Loucy (cell line): ENCODE data around the gene GNAQ.
A peak's percentile ranks its signal among the peaks of the same experiment; 100 is the strongest.

Experiments used
- H2AFZ ChIP-seq: fragments of 200-600 bp; sonication (generic); 2 replicates; pipeline ENCODE4 v1.6.0; 2016; ENCODE audit warnings: antibody characterized with exemption, mild to moderate bottlenecking, low read length, moderate library complexity
- H3F3A ChIP-seq: fragments of 200-600 bp; 2 replicates; pipeline ENCODE4 v1.6.0; 2016; ENCODE audit warnings: antibody characterized with exemption, low read depth, mild to moderate bottlenecking
- H3K27me3 ChIP-seq: fragments of 200-600 bp; sonication (generic); 2 replicates; pipeline ENCODE4 v1.6.1; 2014; ENCODE audit warnings: low read length, mild to moderate bottlenecking; ENCODE audit not compliant: insufficient read depth, poor library complexity, severe bottlenecking
- H3K36me3 ChIP-seq: fragments of 200-600 bp; sonication (generic); 2 replicates; pipeline ENCODE4 v1.6.1; 2016; ENCODE audit warnings: low read length; ENCODE audit not compliant: insufficient read depth
- H3K4me1 ChIP-seq: fragments of 200-600 bp; sonication (generic); 2 replicates; pipeline ENCODE4 v1.5.1; 2014; ENCODE audit warnings: low read length, mild to moderate bottlenecking; ENCODE audit not compliant: insufficient read depth, poor library complexity, severe bottlenecking
- H3K4me2 ChIP-seq: fragments of 200-600 bp; sonication (generic); 2 replicates; pipeline ENCODE4 v1.6.0; 2014; ENCODE audit warnings: antibody characterized with exemption, low read length, low read depth, mild to moderate bottlenecking; ENCODE audit not compliant: poor library complexity, severe bottlenecking
- H3K4me3 ChIP-seq: fragments of 200-600 bp; sonication (generic); 2 replicates; pipeline ENCODE4 v1.5.1; 2014; ENCODE audit warnings: low read length, mild to moderate bottlenecking, mixed read lengths; ENCODE audit not compliant: poor library complexity, severe bottlenecking
- H3K79me2 ChIP-seq: fragments of 200-600 bp; sonication (generic); 2 replicates; pipeline ENCODE4 v1.6.1; 2014; ENCODE audit warnings: low read length; ENCODE audit not compliant: insufficient read depth
- H3K9ac ChIP-seq: fragments of 200-600 bp; sonication (generic); 2 replicates; pipeline ENCODE4 v1.6.0; 2014; ENCODE audit warnings: mild to moderate bottlenecking, low read depth, low read length, moderate library complexity; ENCODE audit not compliant: poor library complexity, severe bottlenecking
- H3K9me2 ChIP-seq: fragments of 200-600 bp; sonication (generic); replicated peaks from 2 replicates; pipeline ENCODE4 v1.6.1; 2016; ENCODE audit warnings: low read depth, low read length, mixed read lengths
- H3K9me3 ChIP-seq: fragments of 200-600 bp; sonication (generic); 2 replicates; pipeline ENCODE4 v1.6.1; 2014; ENCODE audit warnings: mild to moderate bottlenecking, antibody characterized with exemption, low read length, low read depth; ENCODE audit not compliant: insufficient read depth
- H4K20me1 ChIP-seq: fragments of 200-600 bp; sonication (generic); 2 replicates; pipeline ENCODE4 v1.6.0; 2014; ENCODE audit warnings: antibody characterized with exemption, low read length, mild to moderate bottlenecking; ENCODE audit not compliant: insufficient read depth, poor library complexity, severe bottlenecking
- CTCF ChIP-seq: fragments of 200-600 bp; sonication (generic); conservative IDR thresholded peaks from 2 replicates; pipeline ENCODE4 v1.5.1; 2014; ENCODE audit warnings: mild to moderate bottlenecking, antibody characterized with exemption, low read length
- EZH2phosphoT487 ChIP-seq: fragments of 200-600 bp; IDR thresholded peaks from 2 replicates; pipeline ENCODE4 v1.6.1; 2018; ENCODE audit warnings: antibody characterized with exemption, mild to moderate bottlenecking, moderate library complexity, borderline replicate concordance

Gene GNAQ

DNA sequence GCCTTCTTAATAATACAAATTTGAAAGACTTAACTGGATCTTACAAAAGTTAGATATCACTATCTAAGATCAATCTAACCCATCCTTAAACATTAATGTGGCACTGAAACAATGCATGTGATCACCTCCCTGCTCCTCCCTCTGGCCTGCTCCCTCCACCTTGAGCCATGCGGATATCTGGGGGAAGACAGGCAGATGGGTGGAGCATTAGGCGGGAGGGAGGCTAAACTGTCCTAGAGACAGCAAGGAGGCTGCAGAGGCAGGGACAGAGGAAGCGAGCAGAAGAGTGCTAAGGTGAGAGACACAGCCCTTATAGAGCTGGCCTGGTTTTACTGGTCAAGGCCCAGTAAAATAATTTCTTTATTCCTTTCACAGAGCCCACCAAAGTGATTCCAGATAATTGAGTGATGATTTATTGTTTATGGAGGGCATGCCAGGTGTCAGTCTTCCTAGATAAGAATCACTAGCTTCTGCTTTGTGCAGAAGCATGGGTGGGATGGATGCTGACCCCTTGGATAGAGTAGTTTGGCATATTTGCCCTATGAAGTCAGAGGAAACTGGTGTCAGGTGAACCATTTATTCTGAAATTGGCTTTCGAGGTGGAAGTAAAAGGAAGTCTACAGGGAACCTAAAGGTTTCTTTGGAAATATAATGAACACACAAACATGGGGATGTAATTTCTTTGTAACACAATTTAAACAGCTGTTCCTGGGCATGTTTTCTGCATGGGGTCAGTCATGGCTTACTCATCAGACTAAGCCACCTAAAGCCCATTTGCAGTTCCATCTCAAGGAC lies 188.3 kb downstream of the GNAQ start:
- Histone ChIP-seq H3K9me3 (no peaks in the 10 kb centered on the region), H3K27me3 (no peaks in the 10 kb centered on the region), H3K9me2 (no peaks in the 10 kb centered on the region), H3K9ac (no peak overlapping the region), H3K4me3 (no peak overlapping the region), H3F3A (peaks cover 3% of the 10 kb centered on the region; the same call in 1 of the 2 replicates), H2AFZ (no peak overlapping the region), H3K79me2 (peaks cover 95% of the 10 kb centered on the region), H3K4me1 (peaks cover 31% of the 10 kb centered on the region), H4K20me1 (peaks cover 46% of the 10 kb centered on the region), H3K4me2 (no peak overlapping the region), H3K36me3 (peaks cover 8% of the 10 kb centered on the region; the same call in 1 of the 2 replicates)
- TF ChIP-seq CTCF (no peak), EZH2phosphoT487 (no peak)

GRCh38 chr9:77841739-77842386 lies 189.7 kb downstream of the GNAQ start:
- no peak overlapping the region for H3K9ac ChIP-seq
- peaks cover 7% of the 10 kb centered on the region; the same call in 1 of the 2 replicates for H3K36me3 ChIP-seq
- H4K20me1 ChIP-seq, result peaks cover 41% of the 10 kb centered on the region
- H3K4me3 ChIP-seq, result no peak overlapping the region
- H3K27me3 ChIP-seq, result no peaks in the 10 kb centered on the region
- H3F3A ChIP-seq, result no peaks in the 10 kb centered on the region; the same call in 1 of the 2 replicates
- H3K9me2 ChIP-seq, result no peaks in the 10 kb centered on the region
- H3K9me3 ChIP-seq, result no peaks in the 10 kb centered on the region
- H2AFZ ChIP-seq, result no peak overlapping the region
- no peak overlapping the region for H3K4me2 ChIP-seq
- peaks cover 86% of the 10 kb centered on the region for H3K79me2 ChIP-seq
- TF ChIP-seq CTCF (peak; percentile 65), EZH2phosphoT487 (no peak)
- H3K4me1 ChIP-seq, result peaks cover 17% of the 10 kb centered on the region

DNA sequence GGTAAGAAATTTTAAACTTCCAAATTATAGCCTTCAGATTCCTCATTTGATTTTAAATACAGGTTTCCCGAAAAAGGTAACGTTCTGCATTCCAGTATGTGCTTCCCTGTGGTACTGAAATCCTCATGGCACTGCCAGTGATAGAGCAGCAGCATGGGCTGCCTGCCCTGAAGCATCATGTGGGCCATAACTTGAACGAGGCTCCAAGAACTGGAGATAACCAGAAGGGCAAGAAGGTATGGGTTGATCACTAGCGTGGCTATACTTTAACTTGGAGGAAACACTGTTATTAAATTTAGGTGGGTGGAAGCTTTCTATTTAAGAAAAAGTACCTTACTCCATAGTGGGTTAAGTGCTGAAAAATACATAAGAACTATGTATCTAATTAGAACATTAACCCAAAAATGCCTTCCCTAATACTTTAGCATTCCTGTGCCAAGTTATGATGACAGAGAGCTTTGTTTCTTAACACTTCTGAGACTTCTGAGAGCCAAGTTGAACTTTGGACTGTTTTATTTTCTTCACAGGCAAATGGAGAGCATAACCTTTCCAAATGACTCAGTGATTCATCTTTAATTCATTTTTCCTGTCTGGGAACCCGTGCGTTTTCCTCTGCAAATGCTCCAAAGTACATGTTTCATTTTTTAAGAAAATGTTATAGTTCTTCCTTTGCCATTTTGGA lies 192.0 kb downstream of the GNAQ start:
- Histone ChIP-seq H4K20me1 (peaks cover 36% of the 10 kb centered on the region), H3K9me3 (no peaks in the 10 kb centered on the region), H2AFZ (no peak overlapping the region), H3K4me2 (no peak overlapping the region), H3K4me3 (no peak overlapping the region), H3K9me2 (no peaks in the 10 kb centered on the region), H3K27me3 (no peaks in the 10 kb centered on the region), H3K79me2 (peaks cover 86% of the 10 kb centered on the region), H3K36me3 (peaks cover 7% of the 10 kb centered on the region; the same call in 1 of the 2 replicates), H3K4me1 (peaks cover 22% of the 10 kb centered on the region), H3K9ac (no peak overlapping the region), H3F3A (no peaks in the 10 kb centered on the region; the same call in 1 of the 2 replicates)
- no peak for TF ChIP-seq CTCF
- no peak for TF ChIP-seq EZH2phosphoT487
